HG03565 (cell line): Measurements from ENCODE around the gene TNFSF11.

Source experiments
- ATAC-seq: cut with Tn5 transposase; IDR thresholded peaks from one replicate; pipeline ENCODE4 v1.9.1; 2021; ENCODE audit warnings: mild to moderate bottlenecking, moderate library complexity; ENCODE audit not compliant: unreplicated experiment

The TNFSF11 gene

GRCh38 chr13:42574011-42574410, at the start of gene TNFSF11:
Gene TNFSF11, plus strand, starts transcription at chr13:42574152. Its CDS starts 152 bp downstream, at chr13:42574304.
- ATAC-seq, result no peak

- no peak for ATAC-seq
These were observed 49.4 kb upstream of the TNFSF11 start for GRCh38 chr13:42524487-42525034.

GRCh38 chr13:42525035-42525504, 48.9 kb upstream of the TNFSF11 start:
- no peak for ATAC-seq

- no peak for ATAC-seq
These were observed 47.7 kb upstream of the TNFSF11 start for GRCh38 chr13:42526276-42526675.

GRCh38 chr13:42526804-42527203, 47.1 kb upstream of the TNFSF11 start:
- no peak for ATAC-seq

GRCh38 chr13:42532561-42533335, 41.2 kb upstream of the TNFSF11 start:
- ATAC-seq, result peak; percentile 49

GRCh38 chr13:42533336-42533591, 40.7 kb upstream of the TNFSF11 start:
- ATAC-seq, result no peak

GRCh38 chr13:42534785-42535184, 39.2 kb upstream of the TNFSF11 start:
- no peak for ATAC-seq

GRCh38 chr13:42538996-42539395, 35.0 kb upstream of the TNFSF11 start:
- ATAC-seq, result no peak

- no peak for ATAC-seq
These were observed 34.3 kb upstream of the TNFSF11 start for GRCh38 chr13:42539670-42540069.

- no peak for ATAC-seq
These were observed 30.6 kb upstream of the TNFSF11 start for GRCh38 chr13:42543215-42543797.

GRCh38 chr13:42544246-42544926, 29.6 kb upstream of the TNFSF11 start:
- no peak for ATAC-seq

GRCh38 chr13:42545842-42546241, 28.1 kb upstream of the TNFSF11 start:
- no peak for ATAC-seq

- no peak for ATAC-seq
These were observed 26.3 kb upstream of the TNFSF11 start for GRCh38 chr13:42547612-42548011.

- ATAC-seq, result peak; percentile 94
These were observed 25.0 kb upstream of the TNFSF11 start for GRCh38 chr13:42548731-42549551.

GRCh38 chr13:42549552-42549936, 24.4 kb upstream of the TNFSF11 start:
- ATAC-seq, result no peak

- ATAC-seq, result no peak
These were observed 22.3 kb upstream of the TNFSF11 start for GRCh38 chr13:42551611-42552010.

GRCh38 chr13:42553098-42554046, 20.6 kb upstream of the TNFSF11 start:
- ATAC-seq, result no peak

GRCh38 chr13:42559057-42559456, 14.9 kb upstream of the TNFSF11 start:
- ATAC-seq, result no peak
